GM19397 (cell line): ENCODE data around the gene CRELD2.

Source experiments
- ATAC-seq: cut with Tn5 transposase; IDR thresholded peaks from one replicate; pipeline ENCODE4 v1.9.1; 2021; ENCODE audit warnings: mild to moderate bottlenecking, moderate library complexity; ENCODE audit not compliant: unreplicated experiment

Gene CRELD2

GRCh38 chr22:49917974-49918910 is at the start of gene CRELD2, which contains the start of gene ALG12:
Gene CRELD2, plus strand, starts transcription at chr22:49918634. Its CDS starts 136 bp downstream, at chr22:49918770.
Gene ALG12, minus strand, starts transcription at chr22:49918438. Its CDS starts 4,673 bp downstream, at chr22:49913765.
- ATAC-seq: peak; percentile 94

GRCh38 chr22:49869086-49869830 is 49.2 kb upstream of the CRELD2 start:
- no peak for ATAC-seq

GRCh38 chr22:49869845-49870712 is 48.4 kb upstream of the CRELD2 start:
- ATAC-seq: no peak

- no peak for ATAC-seq
Measured at GRCh38 chr22:49871482-49871881, 47.0 kb upstream of the CRELD2 start.

GRCh38 chr22:49872347-49872746 is 46.1 kb upstream of the CRELD2 start:
- ATAC-seq: no peak

GRCh38 chr22:49873228-49873940 is 45.0 kb upstream of the CRELD2 start:
- no peak for ATAC-seq

- ATAC-seq: no peak
Measured at GRCh38 chr22:49877642-49878041, 40.8 kb upstream of the CRELD2 start.

- ATAC-seq: no peak
Measured at GRCh38 chr22:49878206-49878605, 40.2 kb upstream of the CRELD2 start.

- no peak for ATAC-seq
Measured at GRCh38 chr22:49879871-49880270, 38.6 kb upstream of the CRELD2 start.

GRCh38 chr22:49880281-49880680 is 38.2 kb upstream of the CRELD2 start:
- ATAC-seq: no peak

GRCh38 chr22:49881856-49882255 is 36.6 kb upstream of the CRELD2 start:
- ATAC-seq: no peak

GRCh38 chr22:49882519-49883293 is 35.7 kb upstream of the CRELD2 start:
- ATAC-seq: no peak

- ATAC-seq: no peak
Measured at GRCh38 chr22:49883294-49883640, 35.2 kb upstream of the CRELD2 start.

- ATAC-seq: no peak
Measured at GRCh38 chr22:49884075-49884474, 34.4 kb upstream of the CRELD2 start.

GRCh38 chr22:49884503-49885260 is 33.8 kb upstream of the CRELD2 start:
- no peak for ATAC-seq

- no peak for ATAC-seq
Measured at GRCh38 chr22:49885281-49885680, 33.2 kb upstream of the CRELD2 start.

GRCh38 chr22:49885881-49886280 is 32.6 kb upstream of the CRELD2 start:
- no peak for ATAC-seq

- ATAC-seq: no peak
Measured at GRCh38 chr22:49886346-49887063, 31.9 kb upstream of the CRELD2 start.
